AG20443 (cell line): Measurements from ENCODE around the gene ULK4.
"Not testable (repeated sequence)": the region's sequence is repeated elsewhere in the genome, so short reads cannot be mapped to it uniquely, and the experiment has no call there.

Source experiments
- DNase-seq: peaks from one replicate; pipeline ENCODE4 v3.0.0; 2012; ENCODE audit warnings: low spot score, mixed read lengths

The ULK4 gene

DNA sequence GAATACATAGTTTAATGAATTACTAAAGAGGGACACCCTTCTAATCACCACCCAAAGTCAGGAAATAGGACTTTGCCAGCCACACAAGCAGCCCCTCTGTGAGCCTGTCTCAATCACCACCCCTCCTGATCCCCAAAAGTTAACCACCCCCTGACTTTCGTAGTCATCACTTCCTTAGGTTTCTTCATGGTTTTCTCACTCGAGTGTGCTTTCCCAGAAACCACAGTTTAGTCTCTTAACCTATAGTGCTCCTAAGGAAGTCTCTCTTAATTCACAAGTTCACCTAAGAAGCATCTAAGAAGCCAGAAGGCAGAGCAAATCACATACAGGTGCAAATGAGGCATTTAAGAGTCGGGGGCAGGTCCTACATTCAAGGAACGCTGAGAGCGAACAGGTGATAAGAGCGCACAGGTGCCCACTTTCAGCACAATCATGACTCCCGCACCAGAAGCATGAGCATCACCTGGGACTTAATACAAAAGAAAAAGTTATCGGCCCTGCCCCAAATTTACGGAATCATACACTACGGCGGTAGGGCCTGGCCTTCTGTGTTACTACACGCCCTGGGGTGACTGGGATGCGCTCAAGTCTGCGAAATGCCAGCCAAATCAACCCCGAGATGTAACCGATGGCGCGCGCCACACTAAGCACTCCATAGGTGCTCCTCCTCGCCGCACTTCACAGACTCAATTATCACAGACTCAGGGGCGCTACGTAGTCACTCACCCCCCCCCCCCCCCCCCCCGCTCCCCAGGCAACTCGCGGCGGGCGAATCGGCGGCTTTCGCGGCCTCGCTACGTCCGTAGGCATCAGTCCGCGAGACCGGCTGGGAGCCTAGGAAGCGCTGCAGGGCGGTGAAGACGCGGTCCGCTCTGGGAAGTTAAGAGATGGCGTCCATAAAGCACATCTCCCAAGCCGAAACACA, 815 bp downstream of the ULK4 start:
- peak; percentile 62 for DNase-seq

DNA sequence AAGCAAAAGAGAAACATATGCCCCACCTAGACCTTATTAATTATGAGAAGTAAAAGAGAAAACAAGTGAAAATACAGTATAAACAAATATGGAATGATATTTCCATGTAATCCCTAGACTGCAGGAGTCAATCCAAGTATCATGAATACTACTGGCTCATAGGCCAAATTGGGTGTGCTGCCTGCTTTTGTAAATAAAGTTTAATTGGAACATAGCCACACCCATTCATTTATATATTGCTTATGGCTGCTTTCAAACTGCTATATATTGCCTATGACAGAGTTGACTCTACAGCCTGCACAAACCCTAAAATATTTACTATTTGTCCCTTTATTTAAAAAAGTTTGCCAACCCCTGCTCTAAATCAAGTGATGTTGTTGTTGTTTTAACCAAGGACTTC, 5.3 kb downstream of the ULK4 start:
- DNase-seq: no peak

DNA sequence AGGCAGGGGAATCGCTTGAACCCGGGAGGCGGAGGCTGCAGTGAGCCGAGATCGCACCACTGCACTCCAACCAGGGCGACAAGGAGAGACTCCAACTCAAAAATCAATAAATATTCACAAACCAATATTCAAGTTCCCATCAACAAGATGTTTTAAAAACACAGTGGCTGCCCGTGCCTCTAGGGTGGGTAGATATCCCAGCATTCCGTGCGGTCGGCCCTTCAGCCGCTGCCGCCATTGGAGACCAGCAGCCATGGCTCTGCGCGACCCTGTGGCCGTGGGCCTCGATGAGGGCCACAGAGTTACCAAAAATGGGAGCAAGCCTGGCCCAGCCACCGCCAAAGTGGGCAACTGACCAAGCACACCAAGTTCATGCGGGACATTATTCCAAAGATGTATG, 6.7 kb downstream of the ULK4 start:
- DNase-seq: no peak

DNA sequence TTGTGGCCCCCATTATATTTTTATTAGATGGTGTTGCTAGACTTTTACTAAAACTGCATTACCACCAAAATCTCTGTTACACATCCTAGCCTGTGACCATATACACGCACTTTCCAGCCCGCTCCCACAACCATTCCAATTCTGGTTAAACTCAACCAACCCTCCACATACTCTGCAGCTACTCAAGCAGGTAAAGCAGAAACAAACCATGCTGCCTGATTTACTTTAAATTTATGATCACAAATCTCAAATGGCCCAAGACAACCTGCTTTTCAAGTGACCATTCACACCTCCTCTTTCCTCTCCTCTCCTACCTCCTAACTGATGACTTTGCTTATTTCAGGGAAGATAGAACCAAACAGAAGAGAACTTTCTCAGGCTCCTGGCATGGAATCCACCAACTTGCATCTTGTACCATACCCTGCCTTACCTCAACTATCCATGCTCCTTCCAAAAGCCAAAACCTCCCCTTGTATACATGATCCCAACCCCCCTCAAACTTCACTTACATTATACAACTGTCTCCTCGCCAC, 18.5 kb downstream of the ULK4 start:
- DNase-seq: no peak

DNA sequence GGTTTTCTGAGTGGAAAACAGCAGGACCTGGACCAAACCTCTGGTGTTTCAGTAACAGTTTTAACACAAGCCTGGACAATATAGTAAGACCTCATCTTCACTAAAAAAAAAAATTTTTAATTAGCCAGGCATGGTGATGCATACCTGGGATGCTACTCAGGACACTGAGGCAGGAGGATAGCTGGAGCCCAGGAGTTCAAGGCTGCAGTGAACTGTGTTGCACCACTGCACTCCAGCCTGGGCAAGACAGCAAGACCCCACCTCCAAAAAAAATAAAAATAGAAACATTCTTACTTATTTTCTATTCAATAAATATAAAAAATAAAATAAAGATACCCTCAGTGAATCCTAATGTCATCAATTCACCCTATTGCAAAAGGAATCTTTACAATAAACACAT, 21.5 kb downstream of the ULK4 start:
- no peak for DNase-seq

DNA sequence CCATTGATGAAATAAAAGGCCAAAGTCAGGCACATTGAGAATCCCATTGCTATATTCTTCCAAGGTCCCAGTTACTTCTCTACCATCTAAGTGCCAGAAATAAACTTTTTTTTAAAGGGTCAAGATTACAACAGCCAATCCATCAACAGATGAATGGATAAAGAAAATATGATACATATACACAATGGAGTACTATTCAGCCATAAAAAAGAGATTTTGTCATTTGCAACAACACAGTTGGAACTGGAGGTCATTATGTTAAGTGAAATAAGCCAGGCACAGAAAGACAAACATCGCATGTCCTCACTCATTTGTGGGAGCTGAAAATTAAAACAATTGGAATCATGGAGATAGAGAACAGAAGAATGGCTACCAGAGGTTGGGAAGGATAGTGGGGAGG, 25.5 kb downstream of the ULK4 start:
- DNase-seq: no peak

DNA sequence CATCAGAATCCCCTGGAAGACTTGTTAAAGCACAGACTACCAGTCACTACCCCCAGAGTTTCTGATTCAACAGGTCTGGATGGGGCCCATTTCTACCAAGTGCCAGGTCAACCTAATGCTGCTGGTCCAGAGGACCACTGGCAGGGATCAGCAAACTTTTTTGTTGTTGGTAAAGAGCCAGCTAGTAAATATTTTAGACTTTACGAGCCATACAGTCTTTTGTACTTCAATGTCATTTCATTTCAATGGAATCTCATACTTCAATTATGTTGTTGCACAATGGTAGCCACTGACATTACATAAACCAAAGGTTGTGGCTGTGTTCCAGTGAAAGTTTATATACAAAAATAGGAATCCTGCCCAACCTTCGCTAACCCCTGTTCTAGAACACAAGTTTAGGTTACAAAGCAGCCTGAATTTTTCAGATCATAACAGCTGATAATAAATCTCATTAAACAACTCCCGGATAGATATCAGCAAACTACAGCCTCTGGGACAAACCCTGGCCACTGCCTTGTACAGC, 28.7 kb downstream of the ULK4 start:
- DNase-seq: peak; percentile 58

DNA sequence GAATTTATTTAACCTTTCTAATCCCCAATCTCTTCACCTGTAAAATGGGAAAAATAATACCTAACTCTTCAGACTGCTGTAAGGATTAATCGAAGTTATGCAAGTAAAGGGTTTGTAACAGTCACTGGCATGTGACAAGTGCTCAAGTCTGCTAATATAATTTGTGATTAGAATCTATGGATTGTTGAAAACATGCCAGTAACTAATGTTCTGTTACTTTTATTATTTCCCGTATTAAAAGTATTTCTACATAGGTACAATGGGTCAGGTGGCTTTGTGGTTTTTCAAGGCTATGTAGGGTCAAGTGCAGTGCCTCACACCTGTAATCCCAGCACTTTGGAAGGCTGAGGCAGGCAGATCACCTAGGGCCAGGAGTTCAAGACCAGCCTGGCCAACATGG, 29.4 kb downstream of the ULK4 start:
- DNase-seq: no peak

DNA sequence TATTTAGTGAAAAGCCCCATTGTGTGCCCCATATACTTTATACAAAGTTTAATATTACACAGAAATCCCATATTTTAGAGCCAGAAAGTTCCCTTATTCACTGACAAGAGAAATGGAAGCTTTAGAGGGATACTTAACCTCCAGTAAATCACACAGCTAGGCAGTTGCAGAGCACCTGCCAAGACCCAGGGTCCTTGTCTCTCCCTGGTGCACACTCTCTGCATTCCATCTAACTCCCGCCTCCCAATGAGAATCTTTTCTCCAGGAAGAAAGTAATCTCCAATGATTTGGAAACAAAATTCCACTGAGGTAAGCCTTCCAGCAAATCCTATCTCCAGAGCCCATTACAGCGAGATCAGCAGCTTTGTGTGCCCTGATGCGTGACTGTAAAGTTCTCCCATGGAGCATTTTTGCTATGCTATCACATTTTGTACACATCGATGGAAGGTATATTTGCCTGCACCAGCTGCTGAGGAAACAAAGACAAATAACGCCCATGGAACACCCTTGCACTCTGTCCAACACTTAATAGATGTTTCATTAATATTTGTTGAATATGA, 41.4 kb downstream of the ULK4 start:
- no peak for DNase-seq

DNA sequence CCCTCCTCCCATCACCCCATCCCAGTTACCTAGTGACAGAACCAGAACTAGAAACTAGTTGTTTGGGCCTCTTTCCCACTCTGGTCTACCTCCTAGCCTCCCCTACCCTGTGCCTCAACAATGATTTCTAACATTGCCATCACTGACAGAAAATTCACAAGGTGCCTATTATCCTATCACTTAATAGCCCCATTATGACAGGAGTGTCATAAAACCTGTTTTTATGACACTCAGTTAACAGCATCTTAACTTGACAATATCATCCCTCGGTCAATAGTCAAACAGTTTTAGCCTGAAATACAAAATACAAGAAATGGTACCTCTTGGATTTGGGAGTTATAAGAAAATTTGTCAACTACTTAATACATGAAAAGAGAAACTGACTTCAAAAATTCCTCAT, 46.5 kb downstream of the ULK4 start:
- DNase-seq: no peak

DNA sequence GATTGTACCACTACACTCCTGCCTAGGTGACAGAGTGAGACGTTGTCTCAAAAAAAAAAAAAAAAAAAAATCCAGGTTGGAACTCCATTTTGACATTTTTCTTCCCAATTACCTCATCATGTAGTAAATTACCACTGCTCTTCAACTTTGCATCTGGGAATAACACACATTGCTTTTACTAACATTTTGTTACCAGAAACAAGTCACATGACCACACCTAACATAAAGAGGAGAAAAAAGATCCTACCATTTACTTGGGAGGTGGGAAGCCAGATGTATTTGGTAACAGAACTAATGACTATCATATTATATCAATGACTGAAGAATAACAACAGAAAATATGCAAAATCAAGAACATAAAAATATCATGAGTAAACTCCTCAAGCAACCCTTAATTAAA, 49.6 kb downstream of the ULK4 start:
- no peak for DNase-seq

DNA sequence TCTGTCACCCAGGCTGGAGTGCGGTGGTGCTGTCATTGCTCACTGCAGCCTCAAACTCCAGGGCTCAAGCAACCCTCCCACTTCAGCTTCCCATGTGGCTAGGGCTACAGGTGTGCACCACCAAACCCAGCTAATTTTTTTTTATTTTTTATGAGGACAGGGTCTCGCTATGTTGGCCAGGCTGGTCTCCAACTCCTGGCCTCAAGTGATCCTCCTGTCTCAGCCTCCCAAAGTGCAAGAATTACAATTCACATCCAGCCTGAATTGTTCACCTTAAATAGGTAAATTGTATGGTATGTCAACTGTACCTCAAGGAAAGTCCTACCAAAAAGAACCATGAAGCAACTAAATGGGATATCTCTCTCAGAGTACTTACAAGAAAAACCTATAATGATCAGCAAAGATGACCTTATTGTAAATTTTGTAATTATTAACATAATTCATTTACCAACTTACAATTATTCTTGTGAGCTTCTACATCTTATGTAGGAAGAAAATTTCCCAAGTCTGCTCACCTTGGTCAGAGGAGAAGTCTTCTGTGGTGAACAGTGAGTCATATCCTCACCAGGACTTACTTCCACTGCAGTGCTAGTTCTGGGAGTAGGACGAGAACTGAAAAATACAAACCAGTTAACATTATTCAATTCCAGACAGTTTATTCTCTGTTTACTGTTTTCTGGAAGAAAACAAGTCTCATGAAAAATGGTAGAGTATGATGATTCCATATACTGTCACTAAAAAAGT, 54.4 kb downstream of the ULK4 start:
- no peak for DNase-seq

DNA sequence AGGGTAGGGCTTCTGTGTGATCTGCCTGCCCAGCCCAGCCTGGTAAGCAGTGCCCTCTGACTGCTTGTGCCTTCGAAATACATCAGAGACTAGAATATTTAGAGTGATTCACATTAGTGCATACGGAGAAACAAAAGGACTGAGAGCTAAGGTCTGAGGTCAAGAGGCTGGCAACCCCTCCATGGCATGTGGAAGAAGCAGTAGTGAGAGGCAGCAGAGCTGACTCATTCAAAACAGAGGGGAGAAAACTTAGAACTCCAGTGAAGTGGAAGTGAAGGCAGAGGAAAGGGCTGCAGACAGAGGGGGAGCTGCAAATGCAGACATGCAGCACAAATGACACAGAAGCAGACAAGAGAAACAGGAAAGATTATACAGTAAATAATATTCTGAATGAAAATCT, 61.6 kb downstream of the ULK4 start:
- DNase-seq: peak; percentile 14

DNA sequence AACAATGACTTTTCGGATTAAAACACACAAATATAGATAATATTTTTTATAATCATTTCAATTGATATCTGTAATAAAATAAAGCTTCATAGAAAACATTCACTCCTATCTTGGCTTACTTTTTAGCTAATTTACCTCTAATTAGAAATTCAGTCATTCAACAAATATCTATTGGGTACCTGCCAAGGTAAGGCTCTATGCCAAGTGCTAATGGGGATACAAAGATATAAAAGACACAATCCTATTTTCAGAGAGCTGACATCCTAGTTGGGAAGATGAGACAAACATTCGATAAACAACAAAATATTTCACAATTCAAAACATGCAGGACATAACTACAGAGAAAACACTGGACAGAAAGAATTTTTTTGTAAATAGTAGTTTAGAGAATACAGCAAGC, 63.3 kb downstream of the ULK4 start:
- no peak for DNase-seq

DNA sequence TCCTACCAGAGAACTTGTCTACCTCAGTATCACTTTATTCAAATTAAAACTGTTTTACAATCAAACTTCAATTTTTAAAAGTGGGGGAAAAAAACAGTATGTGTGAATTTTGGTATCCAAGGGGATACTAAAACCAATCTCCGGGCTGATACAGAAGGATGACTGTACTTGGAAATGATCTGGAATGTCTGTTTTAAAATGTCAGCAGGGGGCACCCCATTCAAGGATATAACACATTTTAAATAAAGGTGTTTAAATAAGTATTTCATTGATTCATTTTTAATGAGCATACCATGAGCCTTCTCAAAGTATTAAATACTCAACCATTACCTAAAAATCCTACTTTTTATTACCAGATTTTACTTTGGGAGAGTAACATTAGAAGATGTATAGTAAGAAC, 67.9 kb downstream of the ULK4 start:
- peak; percentile 60 for DNase-seq

DNA sequence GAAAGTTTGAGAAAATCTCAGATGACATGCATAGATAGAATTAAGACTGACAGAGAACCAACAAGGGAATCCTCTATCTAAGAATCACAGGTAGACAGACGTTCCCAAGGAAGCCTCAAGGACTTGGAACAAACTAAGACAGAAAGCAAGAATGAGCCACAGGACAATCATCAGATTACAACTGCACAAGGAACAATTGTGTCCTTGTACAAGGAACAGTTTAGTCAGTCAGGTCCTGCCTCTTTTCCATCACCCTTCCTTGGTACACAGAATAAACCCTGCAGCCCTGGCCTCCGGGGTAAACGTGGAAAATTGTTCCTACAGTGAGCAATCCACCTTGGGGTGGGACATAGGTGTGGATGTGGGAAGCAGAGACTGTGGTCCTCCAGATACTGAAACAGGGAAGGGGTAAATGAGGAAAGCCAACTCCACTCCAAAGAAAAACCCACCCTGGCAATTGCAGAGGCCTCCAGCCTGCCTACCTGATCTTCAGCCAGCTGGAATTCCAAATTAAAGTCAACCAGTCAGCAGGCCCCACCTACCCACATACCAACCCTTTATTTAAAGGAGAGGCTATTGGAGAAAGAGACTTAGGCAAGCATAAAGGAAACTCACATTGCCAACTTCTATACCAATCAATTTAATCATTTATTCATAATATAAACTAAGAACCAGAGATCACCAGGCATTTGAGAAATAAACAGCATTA, 73.4 kb downstream of the ULK4 start:
- DNase-seq: no peak

DNA sequence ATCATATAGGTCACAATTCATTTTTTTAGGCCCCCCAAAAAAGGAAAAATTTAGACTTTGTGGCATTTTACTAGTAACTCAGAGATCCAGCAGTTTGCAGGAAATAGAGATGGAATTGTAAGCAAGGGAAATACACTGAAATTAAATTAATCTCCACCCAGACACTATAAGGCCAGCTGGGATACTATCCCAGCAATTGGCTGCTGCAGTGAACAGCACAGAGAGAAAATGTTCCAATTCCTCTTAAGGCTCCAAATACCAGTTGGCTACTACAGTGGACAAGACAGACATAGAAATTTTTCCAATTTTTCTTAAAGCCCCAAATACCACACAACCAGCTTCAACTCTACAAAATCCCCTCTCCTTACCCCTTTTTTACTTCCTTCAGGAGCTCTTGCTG, 78.9 kb downstream of the ULK4 start:
- DNase-seq: no peak

DNA sequence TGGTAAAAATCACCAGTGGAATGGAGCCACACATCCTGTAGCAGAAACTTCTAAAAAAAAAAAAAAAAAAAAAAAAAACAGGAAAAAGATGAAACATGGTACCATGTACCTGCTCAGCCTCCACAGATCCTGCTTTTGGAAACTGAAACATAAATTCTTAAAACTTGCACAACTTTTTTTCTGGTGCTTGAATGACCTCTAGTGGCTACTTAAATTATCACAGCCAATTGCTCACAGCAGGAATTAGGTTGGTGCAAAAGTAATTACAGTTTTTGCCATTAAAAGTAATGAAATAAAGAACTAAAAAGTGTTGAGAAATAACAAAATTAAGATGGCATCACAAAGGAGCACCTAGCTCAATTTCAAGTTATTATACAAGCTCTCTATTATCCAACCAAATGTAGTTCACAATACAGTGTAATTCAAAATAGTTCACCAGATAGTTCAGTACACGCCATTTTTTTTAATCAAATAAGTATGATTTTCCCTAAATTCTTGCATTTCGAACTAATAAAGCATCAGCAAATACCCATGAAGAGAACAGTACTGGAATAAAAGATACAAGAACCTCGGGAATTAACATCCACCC, 80.6 kb downstream of the ULK4 start:
- DNase-seq: peak; percentile 31

DNA sequence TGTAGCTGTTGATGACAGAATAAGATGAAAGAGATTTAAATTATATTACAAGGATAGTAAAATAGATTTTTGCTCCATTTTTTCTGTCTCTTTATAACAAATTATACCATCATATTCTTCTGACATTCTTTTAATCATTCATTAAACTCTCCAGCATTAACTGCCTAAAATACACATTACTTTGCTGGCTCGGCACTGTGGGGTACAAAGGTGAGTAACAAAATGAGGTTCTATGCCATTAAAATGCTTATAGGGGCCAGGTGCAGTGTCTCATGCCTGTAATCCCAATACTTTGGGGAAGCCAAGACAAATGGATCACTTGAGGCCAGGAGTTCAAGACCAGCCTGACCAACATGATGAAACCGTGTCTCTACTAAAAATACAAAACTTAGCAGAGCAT, 81.5 kb downstream of the ULK4 start:
- no peak for DNase-seq

DNA sequence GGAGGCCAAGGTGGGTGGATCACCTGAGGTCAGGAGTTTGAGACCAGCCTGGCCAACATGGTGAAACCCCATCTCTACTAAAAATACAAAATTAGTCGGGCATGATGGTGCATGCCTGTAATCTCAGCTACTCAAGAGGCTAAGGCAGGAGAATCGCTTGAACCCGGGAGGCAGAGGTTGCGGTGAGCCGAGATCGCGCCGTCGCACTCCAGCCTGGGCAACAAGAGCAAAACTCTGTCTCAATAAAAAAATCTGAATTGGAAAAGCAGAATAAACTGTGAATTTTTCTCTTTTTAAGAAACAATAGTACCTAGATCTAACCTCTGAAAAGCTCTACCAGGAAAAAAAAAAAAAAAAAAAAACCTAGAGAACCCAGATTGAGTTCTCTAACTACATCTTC, 84.2 kb downstream of the ULK4 start:
- not testable (repeated sequence) for DNase-seq

DNA sequence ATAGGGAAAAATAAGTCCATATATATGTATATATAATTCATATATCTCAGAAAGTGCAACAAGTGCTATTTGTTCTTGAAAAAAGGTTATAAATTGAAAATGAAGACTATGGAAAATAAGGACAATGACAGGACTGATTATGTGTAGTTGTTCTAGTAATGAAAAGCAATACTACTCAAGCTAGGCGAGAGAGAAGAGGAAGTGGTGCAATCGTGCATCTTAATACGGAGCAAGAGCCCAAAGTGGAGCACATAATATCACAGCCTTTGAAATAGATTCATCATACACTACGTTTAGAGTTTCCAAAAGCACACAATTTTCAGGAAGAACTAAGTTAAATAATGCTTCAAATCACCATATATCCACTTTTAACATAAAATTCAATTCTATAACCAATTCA, 87.9 kb downstream of the ULK4 start:
- no peak for DNase-seq

DNA sequence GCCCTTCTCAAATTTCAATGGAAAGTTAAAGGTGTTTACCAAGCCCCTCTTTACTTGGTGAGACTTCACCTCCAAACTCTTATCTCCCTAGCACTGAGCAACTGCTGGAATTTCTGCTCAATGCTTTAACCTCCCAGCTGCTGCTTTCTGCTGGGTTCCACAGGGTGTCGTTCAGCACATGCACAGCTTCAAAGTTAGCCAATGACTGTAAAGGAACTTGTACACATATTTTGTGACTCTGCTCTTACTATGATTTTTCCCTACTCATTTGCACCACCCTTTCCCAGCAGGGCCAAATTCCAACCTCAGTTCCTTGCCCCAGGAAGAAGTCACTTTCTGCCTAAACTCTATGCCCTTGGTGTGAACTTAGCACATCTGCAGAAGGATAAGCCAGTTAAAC, 89.7 kb downstream of the ULK4 start:
- DNase-seq: no peak
